K562 (cell line): ENCODE measurements around the gene SGMS1. TPM values are rescaled to one million over a fixed set of nuclear protein-coding genes. Genes with fewer than 3 reads are reported as not detected.
A peak's percentile ranks its signal among the peaks of the same experiment; 100 is the strongest.

Experiments
- ERF ChIP-seq: fragments of 450-650 bp; formaldehyde crosslinking; IDR thresholded peaks from 2 replicates; pipeline ENCODE4 v1.4.0; 2020; ENCODE audit warnings: mild to moderate bottlenecking, mixed read lengths
- GATAD2B ChIP-seq: fragments of 450-650 bp; IDR thresholded peaks from 2 replicates; pipeline ENCODE4 v1.6.1; 2017; ENCODE audit warnings: mild to moderate bottlenecking, borderline replicate concordance
- POLR3G ChIP-seq: IDR thresholded peaks from 2 replicates; pipeline ENCODE4 v1.6.1; 2011; ENCODE audit not compliant: insufficient read length, insufficient replicate concordance; ENCODE audit errors: extremely low read depth
- PRMT5 ChIP-seq: sonication (generic); formaldehyde crosslinking; IDR thresholded peaks from 2 replicates; pipeline ENCODE4 v1.5.0; 2020; ENCODE audit warnings: missing genetic modification reagents
- SIN3A ChIP-seq, 2 experiments: fragments of 150-350 bp in 1 of 2; IDR thresholded peaks; 2 replicates each; pipeline ENCODE4 v1.6.1; 2011 to 2016; ENCODE audit warnings: borderline replicate concordance in 2 of 2, low read depth in 2 of 2, low read length in 2 of 2, mild to moderate bottlenecking in 2 of 2, moderate library complexity in 2 of 2; ENCODE audit not compliant: control insufficient read depth in 1 of 2
- SMAD3 ChIP-seq: fragments of 450-650 bp; formaldehyde crosslinking; conservative IDR thresholded peaks from 2 replicates; pipeline ENCODE4 v1.4.0; 2020; ENCODE audit warnings: mild to moderate bottlenecking
- ZKSCAN3 ChIP-seq: fragments of 250-450 bp; sonication (Bioruptor Pico); IDR thresholded peaks from 2 replicates; pipeline ENCODE4 v1.4.0; 2020
- ZNF282 ChIP-seq: sonication (generic); formaldehyde crosslinking; IDR thresholded peaks from 2 replicates; pipeline ENCODE4 v1.8.1; 2023; ENCODE audit warnings: missing genetic modification reagents
- ZNF408 ChIP-seq: fragments of 250-450 bp; sonication (Bioruptor Pico); IDR thresholded peaks from 2 replicates; pipeline ENCODE4 v1.4.0; 2020; ENCODE audit warnings: low read depth, mild to moderate bottlenecking, moderate library complexity
- ZNF668 ChIP-seq: fragments of 250-450 bp; sonication (Bioruptor Pico); IDR thresholded peaks from 2 replicates; pipeline ENCODE4 v1.8.0; 2022; ENCODE audit warnings: mild to moderate bottlenecking, inconsistent platforms
- ZNF699 ChIP-seq: fragments of 250-450 bp; sonication (Bioruptor Pico); IDR thresholded peaks from 2 replicates; pipeline ENCODE4 v1.8.0; 2021; ENCODE audit warnings: mild to moderate bottlenecking, moderate library complexity; ENCODE audit not compliant: insufficient replicate concordance
- ZNF79 ChIP-seq: fragments of 250-450 bp; sonication (Bioruptor Pico); IDR thresholded peaks from 2 replicates; pipeline ENCODE4 v1.4.0; 2020; ENCODE audit warnings: low read depth, mild to moderate bottlenecking, moderate library complexity
- polyA plus RNA-seq, 8 experiments: library from polyadenylated mRNA; depleted of rRNA in 4 of 8; stranded (reverse) in 5 of 8; unstranded in 3 of 8; fragments of >200 nt; fragmentation: Nextera tagmentation in 2 of 8; fragmentation: Illumina TruSeq in 1 of 8; extraction: Ambion mirVana in 2 of 8; extraction: Trizol in 1 of 8; gene quantifications; 2 replicates each; pipeline versions ENCODE4 v1.2.1 to v1.2.3, GENCODE V29; 2011 to 2014; ENCODE audit warnings: inconsistent platforms in 1 of 8, missing spikeins in 1 of 8
- total RNA-seq, 7 experiments: library from RNA; depleted of rRNA in 6 of 7; stranded (reverse); fragments of >200 nt in 6 of 7; fragmentation: Illumina TruSeq in 2 of 7; extraction: Trizol in 2 of 7; gene quantifications; 2 replicates each; pipeline versions ENCODE4 v1.2.1 to v1.2.3, GENCODE V29; 2011 to 2021; ENCODE audit warnings: low replicate concordance in 1 of 7
- TF ChIP-seq, protein P1 (sequence below): sonication (generic); formaldehyde crosslinking; IDR thresholded peaks from 2 replicates; pipeline ENCODE4 v1.8.0; 2022; ENCODE audit warnings: mild to moderate bottlenecking, missing genetic modification reagents
- TF ChIP-seq, protein P2 (sequence below), 2 experiments: fragments of 450-650 bp; conservative IDR thresholded peaks; 2 replicates each; pipeline ENCODE4 v1.6.1; 2017; ENCODE audit warnings: mild to moderate bottlenecking in 2 of 2, moderate library complexity in 2 of 2
- TF ChIP-seq, protein P3 (sequence below): fragments of 250-450 bp; sonication (Bioruptor Pico); IDR thresholded peaks from 2 replicates; pipeline ENCODE4 v1.9.0; 2021; ENCODE audit warnings: mild to moderate bottlenecking, inconsistent platforms
- TF ChIP-seq, protein P4 (sequence below): sonication (generic); formaldehyde crosslinking; IDR thresholded peaks from 2 replicates; pipeline ENCODE4 v1.8.0; 2022; ENCODE audit warnings: missing genetic modification reagents, mild to moderate bottlenecking, borderline replicate concordance
- TF ChIP-seq, protein P5 (sequence below): fragments of 200-400 bp; formaldehyde crosslinking; IDR thresholded peaks from 2 replicates; pipeline ENCODE4 v1.6.1; 2017; ENCODE audit warnings: mild to moderate bottlenecking, low read depth, low read length, moderate library complexity
- TF ChIP-seq, protein P6 (sequence below): sonication (generic); formaldehyde crosslinking; IDR thresholded peaks from 2 replicates; pipeline ENCODE4 v1.9.0; 2022; ENCODE audit warnings: mild to moderate bottlenecking, missing genetic modification reagents

SGMS1 gene
- total and polyA plus RNA-seq, 9 of the 15 experiments (the other 6 are each of a cell fraction or from before 2014, with no cell fraction given) = 22.6 to 232 (median 82.2) TPM

DNA sequence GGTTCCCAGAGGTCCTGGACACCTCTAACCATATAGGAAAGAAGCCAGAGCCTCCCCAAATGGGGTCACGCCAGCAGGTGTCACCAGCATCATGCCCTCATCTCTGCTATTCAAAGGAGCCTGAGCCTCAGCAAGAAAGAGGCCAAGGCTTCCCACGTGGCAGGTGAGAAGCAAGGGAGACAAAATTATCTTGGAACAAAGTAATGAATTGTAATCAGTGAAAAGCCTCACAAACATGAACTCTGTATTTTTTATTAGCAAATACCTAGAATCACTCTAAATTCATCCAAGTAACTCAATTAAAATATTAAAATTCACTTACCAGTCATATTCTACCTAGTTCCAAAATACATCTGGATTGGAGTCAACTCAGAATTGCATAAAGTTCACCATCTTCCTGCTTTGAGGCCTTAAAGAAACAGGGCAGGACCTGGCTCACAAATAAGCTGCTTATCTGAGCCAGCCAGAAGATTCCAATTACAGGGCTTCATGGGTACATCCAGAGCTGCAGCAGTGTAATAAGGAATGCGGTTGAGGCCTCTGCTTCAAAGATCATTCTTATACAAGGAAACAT, 68.7 kb downstream of the SGMS1 start (continued):
- TF ChIP-seq SIN3A (IDR thresholded peaks at IDR 0.05; ENCODE audit: borderline replicate concordance in 2 of 2, control insufficient read depth in 1 of 2, low read depth in 2 of 2, low read length in 2 of 2) (no peak), ZNF282 (no peak), ERF (no peak), PRMT5 (CRISPR knock-in tag) (no peak), GATAD2B (no peak), POLR3G (no peak), ZKSCAN3 (CRISPR knock-in tag) (no peak), ZNF668 (CRISPR knock-in tag) (peak; percentile 80; the same call in 1 of the 2 replicates), ZNF79 (CRISPR knock-in tag) (no peak), ZNF408 (CRISPR knock-in tag) (no peak), SMAD3 (no peak), ZNF699 (no peak)
- TF ChIP-seq, protein P1, sequence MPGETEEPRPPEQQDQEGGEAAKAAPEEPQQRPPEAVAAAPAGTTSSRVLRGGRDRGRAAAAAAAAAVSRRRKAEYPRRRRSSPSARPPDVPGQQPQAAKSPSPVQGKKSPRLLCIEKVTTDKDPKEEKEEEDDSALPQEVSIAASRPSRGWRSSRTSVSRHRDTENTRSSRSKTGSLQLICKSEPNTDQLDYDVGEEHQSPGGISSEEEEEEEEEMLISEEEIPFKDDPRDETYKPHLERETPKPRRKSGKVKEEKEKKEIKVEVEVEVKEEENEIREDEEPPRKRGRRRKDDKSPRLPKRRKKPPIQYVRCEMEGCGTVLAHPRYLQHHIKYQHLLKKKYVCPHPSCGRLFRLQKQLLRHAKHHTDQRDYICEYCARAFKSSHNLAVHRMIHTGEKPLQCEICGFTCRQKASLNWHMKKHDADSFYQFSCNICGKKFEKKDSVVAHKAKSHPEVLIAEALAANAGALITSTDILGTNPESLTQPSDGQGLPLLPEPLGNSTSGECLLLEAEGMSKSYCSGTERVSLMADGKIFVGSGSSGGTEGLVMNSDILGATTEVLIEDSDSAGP (CRISPR knock-in tag) = peak; percentile 81
- TF ChIP-seq, protein P2, sequence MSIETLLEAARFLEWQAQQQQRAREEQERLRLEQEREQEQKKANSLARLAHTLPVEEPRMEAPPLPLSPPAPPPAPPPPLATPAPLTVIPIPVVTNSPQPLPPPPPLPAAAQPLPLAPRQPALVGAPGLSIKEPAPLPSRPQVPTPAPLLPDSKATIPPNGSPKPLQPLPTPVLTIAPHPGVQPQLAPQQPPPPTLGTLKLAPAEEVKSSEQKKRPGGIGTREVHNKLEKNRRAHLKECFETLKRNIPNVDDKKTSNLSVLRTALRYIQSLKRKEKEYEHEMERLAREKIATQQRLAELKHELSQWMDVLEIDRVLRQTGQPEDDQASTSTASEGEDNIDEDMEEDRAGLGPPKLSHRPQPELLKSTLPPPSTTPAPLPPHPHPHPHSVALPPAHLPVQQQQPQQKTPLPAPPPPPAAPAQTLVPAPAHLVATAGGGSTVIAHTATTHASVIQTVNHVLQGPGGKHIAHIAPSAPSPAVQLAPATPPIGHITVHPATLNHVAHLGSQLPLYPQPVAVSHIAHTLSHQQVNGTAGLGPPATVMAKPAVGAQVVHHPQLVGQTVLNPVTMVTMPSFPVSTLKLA (conservative IDR thresholded peaks at IDR 0.05) = peak; percentile 74 to 79
- TF ChIP-seq, protein P3, sequence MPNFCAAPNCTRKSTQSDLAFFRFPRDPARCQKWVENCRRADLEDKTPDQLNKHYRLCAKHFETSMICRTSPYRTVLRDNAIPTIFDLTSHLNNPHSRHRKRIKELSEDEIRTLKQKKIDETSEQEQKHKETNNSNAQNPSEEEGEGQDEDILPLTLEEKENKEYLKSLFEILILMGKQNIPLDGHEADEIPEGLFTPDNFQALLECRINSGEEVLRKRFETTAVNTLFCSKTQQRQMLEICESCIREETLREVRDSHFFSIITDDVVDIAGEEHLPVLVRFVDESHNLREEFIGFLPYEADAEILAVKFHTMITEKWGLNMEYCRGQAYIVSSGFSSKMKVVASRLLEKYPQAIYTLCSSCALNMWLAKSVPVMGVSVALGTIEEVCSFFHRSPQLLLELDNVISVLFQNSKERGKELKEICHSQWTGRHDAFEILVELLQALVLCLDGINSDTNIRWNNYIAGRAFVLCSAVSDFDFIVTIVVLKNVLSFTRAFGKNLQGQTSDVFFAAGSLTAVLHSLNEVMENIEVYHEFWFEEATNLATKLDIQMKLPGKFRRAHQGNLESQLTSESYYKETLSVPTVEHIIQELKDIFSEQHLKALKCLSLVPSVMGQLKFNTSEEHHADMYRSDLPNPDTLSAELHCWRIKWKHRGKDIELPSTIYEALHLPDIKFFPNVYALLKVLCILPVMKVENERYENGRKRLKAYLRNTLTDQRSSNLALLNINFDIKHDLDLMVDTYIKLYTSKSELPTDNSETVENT (CRISPR knock-in tag) = no peak
- TF ChIP-seq, protein P4, sequence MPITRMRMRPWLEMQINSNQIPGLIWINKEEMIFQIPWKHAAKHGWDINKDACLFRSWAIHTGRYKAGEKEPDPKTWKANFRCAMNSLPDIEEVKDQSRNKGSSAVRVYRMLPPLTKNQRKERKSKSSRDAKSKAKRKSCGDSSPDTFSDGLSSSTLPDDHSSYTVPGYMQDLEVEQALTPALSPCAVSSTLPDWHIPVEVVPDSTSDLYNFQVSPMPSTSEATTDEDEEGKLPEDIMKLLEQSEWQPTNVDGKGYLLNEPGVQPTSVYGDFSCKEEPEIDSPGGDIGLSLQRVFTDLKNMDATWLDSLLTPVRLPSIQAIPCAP = no peak
- TF ChIP-seq, protein P5, sequence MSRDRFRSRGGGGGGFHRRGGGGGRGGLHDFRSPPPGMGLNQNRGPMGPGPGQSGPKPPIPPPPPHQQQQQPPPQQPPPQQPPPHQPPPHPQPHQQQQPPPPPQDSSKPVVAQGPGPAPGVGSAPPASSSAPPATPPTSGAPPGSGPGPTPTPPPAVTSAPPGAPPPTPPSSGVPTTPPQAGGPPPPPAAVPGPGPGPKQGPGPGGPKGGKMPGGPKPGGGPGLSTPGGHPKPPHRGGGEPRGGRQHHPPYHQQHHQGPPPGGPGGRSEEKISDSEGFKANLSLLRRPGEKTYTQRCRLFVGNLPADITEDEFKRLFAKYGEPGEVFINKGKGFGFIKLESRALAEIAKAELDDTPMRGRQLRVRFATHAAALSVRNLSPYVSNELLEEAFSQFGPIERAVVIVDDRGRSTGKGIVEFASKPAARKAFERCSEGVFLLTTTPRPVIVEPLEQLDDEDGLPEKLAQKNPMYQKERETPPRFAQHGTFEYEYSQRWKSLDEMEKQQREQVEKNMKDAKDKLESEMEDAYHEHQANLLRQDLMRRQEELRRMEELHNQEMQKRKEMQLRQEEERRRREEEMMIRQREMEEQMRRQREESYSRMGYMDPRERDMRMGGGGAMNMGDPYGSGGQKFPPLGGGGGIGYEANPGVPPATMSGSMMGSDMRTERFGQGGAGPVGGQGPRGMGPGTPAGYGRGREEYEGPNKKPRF = no peak
- TF ChIP-seq, protein P6, sequence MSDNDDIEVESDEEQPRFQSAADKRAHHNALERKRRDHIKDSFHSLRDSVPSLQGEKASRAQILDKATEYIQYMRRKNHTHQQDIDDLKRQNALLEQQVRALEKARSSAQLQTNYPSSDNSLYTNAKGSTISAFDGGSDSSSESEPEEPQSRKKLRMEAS (CRISPR knock-in tag) = peak; percentile 58
